Activated CD8-positive, alpha-beta T cell treated with anti-CD3 and anti-CD28 coated beads for 36 hours (primary cell): Measurements from ENCODE around the gene CCDC172. TPM values are rescaled to one million over a fixed set of nuclear protein-coding genes. Genes with fewer than 3 reads are reported as not detected.
"Not testable (repeated sequence)": the region's sequence is repeated elsewhere in the genome, so short reads cannot be mapped to it uniquely, and the experiment has no call there.

Source experiments
- ATAC-seq: fragments of 200-7000 bp; cut with Tn5 transposase; one replicate; pipeline ENCODE4 v1.10.0; 2021; ENCODE audit warnings: mild to moderate bottlenecking, moderate library complexity
- CTCF ChIA-PET: fragments of 350-600 bp; sonication (Branson Sonifier 250); formaldehyde crosslinking; loops from one replicate; lab custom pipeline; 2021; ENCODE audit warnings: antibody characterized with exemption; lab: Charles Lee
- POLR2A ChIA-PET: fragments of 350-600 bp; sonication (Branson Sonifier 250); formaldehyde crosslinking; loops from one replicate; lab custom pipeline; 2021; ENCODE audit warnings: antibody characterized with exemption; lab: Charles Lee
- DNase-seq: peaks from one replicate; pipeline ENCODE4 v3.0.0-alpha.2; 2020
- H3K27ac Mint-ChIP-seq: one replicate; pipeline ENCODE4 v1.8.0; 2021; ENCODE audit warnings: mild to moderate bottlenecking, mixed read lengths
- H3K27me3 Mint-ChIP-seq: one replicate; pipeline ENCODE4 v1.8.0; 2021; ENCODE audit warnings: mixed read lengths
- H3K36me3 Mint-ChIP-seq: one replicate; pipeline ENCODE4 v1.8.0; 2021; ENCODE audit warnings: low read depth, mixed read lengths
- H3K4me1 Mint-ChIP-seq: one replicate; pipeline ENCODE4 v1.8.0; 2021; ENCODE audit warnings: low read depth, mixed read lengths
- H3K4me3 Mint-ChIP-seq: one replicate; pipeline ENCODE4 v1.8.0; 2021; ENCODE audit warnings: mild to moderate bottlenecking, moderate library complexity, mixed read lengths
- H3K9me3 Mint-ChIP-seq: one replicate; pipeline ENCODE4 v1.8.0; 2021; ENCODE audit warnings: mixed read lengths
- intact Hi-C: fragments of 100-400 bp; cut with micrococcal nuclease; formaldehyde crosslinking; loops from one replicate; pipeline ENCODE4 v1.10.0; 2022
- total RNA-seq, 2 experiments: library from RNA; stranded (reverse); gene quantifications; one replicate each; pipeline ENCODE4 v1.2.3, GENCODE V29; 2021
- TF ChIP-seq, protein P1 (sequence below): fragments of 200-600 bp; IDR thresholded peaks from one replicate; pipeline ENCODE4 v1.8.0; 2022; ENCODE audit warnings: antibody characterized with exemption, mild to moderate bottlenecking

The CCDC172 gene
- total RNA-seq, 2 experiments from 2014 or later: not detected

DNA sequence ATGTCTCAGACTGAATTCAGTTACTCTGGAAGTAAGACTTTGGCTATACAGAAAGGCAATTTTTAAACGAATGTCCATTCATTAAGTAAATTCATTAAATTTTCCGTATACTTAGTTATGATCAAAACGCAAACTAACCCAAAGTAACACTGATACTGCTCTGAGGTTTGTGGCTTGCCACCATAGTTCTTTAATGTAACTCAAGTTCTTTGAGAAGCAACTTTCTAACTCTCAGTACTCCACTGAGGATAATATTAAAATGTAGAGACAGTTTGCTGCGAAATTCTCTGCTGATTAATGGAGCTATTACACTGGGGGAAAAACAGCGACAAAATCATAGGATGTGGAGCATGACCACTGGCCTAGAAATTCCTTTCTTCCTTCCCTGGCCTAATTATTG is 58.0 kb downstream of the CCDC172 start:
- POLR2A ChIA-PET: no interaction called here
- intact Hi-C loops: no loop called here
- Mint-ChIP-seq H3K36me3 (no peaks in the 10 kb centered on the region), H3K9me3 (no peaks in the 10 kb centered on the region), H3K27me3 (peaks cover 1% of the 10 kb centered on the region), H3K4me3 (no peak overlapping the region), H3K4me1 (no peaks in the 10 kb centered on the region), H3K27ac (no peak overlapping the region)
- TF ChIP-seq, protein P1, sequence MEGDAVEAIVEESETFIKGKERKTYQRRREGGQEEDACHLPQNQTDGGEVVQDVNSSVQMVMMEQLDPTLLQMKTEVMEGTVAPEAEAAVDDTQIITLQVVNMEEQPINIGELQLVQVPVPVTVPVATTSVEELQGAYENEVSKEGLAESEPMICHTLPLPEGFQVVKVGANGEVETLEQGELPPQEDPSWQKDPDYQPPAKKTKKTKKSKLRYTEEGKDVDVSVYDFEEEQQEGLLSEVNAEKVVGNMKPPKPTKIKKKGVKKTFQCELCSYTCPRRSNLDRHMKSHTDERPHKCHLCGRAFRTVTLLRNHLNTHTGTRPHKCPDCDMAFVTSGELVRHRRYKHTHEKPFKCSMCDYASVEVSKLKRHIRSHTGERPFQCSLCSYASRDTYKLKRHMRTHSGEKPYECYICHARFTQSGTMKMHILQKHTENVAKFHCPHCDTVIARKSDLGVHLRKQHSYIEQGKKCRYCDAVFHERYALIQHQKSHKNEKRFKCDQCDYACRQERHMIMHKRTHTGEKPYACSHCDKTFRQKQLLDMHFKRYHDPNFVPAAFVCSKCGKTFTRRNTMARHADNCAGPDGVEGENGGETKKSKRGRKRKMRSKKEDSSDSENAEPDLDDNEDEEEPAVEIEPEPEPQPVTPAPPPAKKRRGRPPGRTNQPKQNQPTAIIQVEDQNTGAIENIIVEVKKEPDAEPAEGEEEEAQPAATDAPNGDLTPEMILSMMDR: no peak
- DNase-seq (no peak), ATAC-seq (no peak)
- CTCF ChIA-PET: no interaction called here

DNA sequence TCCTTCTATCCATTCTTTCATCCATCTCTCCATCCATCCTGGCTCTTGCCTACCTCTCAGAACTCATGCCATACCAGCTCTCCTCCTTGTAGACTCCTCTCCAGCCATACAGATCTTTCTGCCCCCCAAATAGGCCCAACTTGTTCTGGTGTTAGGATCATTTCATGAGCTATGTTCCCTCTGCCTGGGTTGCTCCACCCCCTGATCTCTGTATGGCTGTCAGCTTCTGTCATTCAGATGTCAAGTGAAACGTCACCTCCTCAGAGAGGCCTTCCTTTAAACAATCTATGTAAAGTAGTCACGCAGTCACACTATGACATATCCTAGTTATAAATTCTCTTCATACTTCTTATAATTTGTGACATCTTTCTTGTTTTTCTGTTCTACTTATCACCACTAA is 61.1 kb downstream of the CCDC172 start:
- Mint-ChIP-seq H3K4me3 (no peak overlapping the region), H3K27me3 (peaks cover 1% of the 10 kb centered on the region)
- ATAC-seq: no peak

DNA sequence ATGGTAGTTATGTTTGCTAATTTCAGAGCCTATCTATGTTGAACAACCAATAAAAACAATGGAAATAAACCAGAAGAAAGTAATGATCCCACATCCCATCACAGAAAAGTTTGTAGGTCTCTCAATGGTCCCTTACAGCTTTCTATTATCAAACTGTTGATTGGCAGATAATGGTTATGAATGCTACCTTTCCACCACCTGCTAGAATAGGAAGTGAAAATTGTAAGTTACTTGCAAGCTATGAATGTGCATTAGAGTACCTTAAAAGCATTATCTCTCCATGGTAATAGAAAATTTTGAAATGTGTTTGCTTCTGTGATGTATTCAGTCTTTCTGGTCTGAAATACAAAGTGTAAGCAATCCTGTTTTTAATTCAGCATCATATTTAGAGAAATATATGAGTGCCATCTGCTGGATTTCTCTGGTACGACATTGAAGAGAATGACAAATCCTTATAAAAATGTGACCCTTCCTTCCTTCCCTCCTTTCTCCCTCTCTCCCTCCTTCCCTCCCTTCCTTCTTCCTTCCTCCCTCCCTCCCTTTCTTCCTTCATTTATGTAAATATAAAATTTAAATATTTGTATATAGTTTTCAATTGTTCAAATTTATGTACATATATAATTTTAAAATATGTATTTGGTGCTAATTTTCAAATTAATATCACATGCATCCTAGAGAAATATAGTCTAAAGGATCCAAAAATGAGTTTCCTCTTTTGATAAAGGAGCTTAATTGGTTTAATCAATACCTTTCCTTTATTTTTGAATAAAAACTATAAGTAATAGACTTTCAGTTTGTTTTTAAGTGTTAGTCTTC is 62.0 kb downstream of the CCDC172 start:
- intact Hi-C loops: loop anchor here (5.0 kb wide), 1 partner anchor 1029 kb away; no protein-coding TSS in a partner anchor
- TF ChIP-seq, protein P1: peak; percentile 53
- ATAC-seq: peak; percentile 55

More for the DNA sequence above, 61.1 kb downstream of the CCDC172 start:
- TF ChIP-seq, protein P1: no peak
- no peak for DNase-seq
- Mint-ChIP-seq H3K27ac (no peak overlapping the region), H3K4me1 (no peaks in the 10 kb centered on the region), H3K9me3 (no peaks in the 10 kb centered on the region), H3K36me3 (no peaks in the 10 kb centered on the region)
- ChIA-PET POLR2A (no interaction called here), CTCF (interaction anchor here (0.7 to 1.6 kb wide), 2 partner anchors 8 to 21 kb away, joined by 3 read pairs; no protein-coding TSS in a partner anchor)
- intact Hi-C loops: loop anchor here (5.0 kb wide), 1 partner anchor 1028 kb away; no protein-coding TSS in a partner anchor

DNA sequence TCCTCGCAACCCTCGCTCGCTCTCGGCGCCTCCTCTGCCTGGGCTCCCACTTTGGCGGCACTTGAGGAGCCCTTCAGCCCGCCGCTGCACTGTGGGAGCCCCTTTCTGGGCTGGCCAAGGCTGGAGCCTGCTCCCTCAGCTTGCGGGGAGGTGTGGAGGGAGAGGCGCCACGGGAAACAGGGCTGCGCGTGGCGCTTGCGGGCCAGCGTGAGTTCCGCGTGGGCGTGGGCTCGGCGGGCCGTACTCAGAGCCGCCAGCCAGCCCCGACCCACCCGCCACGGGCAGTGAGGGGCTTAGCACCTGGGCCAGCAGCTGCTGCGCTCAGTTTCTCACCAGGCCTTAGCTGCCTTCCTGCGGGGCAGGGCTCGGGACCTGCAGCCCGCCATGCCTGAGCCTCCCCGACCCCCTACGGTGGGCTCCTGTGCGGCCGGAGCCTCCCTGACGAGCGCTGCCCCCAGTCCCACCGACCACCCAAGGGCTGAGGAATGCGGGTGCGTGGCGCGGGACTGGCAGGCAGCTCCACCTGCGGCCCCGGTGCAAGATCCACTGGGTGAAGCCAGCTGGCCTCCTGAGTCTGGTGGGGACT is 69.1 kb downstream of the CCDC172 start:
- H3K27me3 Mint-ChIP-seq, H3K36me3 Mint-ChIP-seq, H3K27ac Mint-ChIP-seq, intact Hi-C loops, DNase-seq, H3K4me3 Mint-ChIP-seq, H3K4me1 Mint-ChIP-seq, H3K9me3 Mint-ChIP-seq, POLR2A ChIA-PET, ATAC-seq: not testable (repeated sequence)
- CTCF ChIA-PET: interaction anchor here (1.5 kb wide), 1 partner anchor 9 kb away, joined by 3 read pairs; no protein-coding TSS in a partner anchor

More for the DNA sequence above, 62.0 kb downstream of the CCDC172 start:
- H3K36me3 Mint-ChIP-seq: no peaks in the 10 kb centered on the region
- peaks cover 1% of the 10 kb centered on the region for H3K27me3 Mint-ChIP-seq
- no peaks in the 10 kb centered on the region for H3K9me3 Mint-ChIP-seq
- DNase-seq: no peak
- ChIA-PET POLR2A (no interaction called here), CTCF (interaction anchor here (0.6 to 0.7 kb wide), 3 partner anchors 22 to 1245 kb away, joined by 3 to 4 read pairs (median 3); no protein-coding TSS in a partner anchor)
- no peak overlapping the region for H3K27ac Mint-ChIP-seq
- no peaks in the 10 kb centered on the region for H3K4me1 Mint-ChIP-seq
- no peak overlapping the region for H3K4me3 Mint-ChIP-seq

DNA sequence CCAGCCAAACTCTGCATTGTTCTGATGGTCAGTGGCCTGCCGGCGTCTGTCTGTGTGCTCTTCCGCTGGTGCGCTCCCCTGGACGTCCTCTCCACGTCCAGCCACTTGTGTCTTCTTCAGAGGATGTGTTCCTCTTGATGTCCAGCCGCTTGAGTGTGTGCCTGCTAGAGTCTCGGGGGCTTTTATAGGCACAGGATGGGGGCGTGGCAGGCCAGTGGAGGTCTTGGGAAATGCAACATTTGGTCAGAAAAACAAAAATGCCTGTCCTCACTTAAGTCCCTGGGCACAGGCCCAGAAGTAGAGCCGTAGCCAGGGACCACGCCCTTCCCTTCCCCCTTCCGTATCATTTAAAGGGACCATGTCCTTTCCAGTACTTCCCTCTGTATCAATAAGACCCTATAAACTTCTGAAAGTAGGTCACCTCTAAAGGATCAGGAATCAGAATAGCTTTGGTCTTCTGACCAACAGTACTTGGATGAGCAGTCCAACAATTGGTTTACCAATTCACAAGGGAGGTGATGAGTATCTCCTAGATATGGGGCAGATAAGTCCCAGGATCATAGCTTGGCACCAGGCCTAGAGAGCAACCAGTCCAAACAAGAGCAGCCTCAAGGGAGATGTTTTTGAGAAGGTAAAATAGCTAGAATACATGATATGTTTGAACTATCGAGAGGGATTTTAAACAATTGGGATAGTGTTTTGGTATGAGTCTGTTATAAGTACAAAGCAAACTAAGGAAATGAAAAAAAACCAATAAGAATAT is 71.2 kb downstream of the CCDC172 start:
- intact Hi-C loops: no loop called here
- ATAC-seq: no peak
- ChIA-PET POLR2A (no interaction called here), CTCF (no interaction called here)
- Mint-ChIP-seq H3K27me3 (peaks cover 4% of the 10 kb centered on the region), H3K27ac (no peak overlapping the region), H3K4me1 (no peaks in the 10 kb centered on the region), H3K9me3 (no peaks in the 10 kb centered on the region), H3K36me3 (no peaks in the 10 kb centered on the region), H3K4me3 (no peak overlapping the region)
- DNase-seq: no peak
- TF ChIP-seq, protein P1: no peak
